GM21447 (cell line): ENCODE measurements around the gene PITX1.

ENCODE experiments used
- ATAC-seq: cut with Tn5 transposase; IDR thresholded peaks from one replicate; pipeline ENCODE4 v1.9.1; 2021; ENCODE audit not compliant: unreplicated experiment

The PITX1 gene

DNA sequence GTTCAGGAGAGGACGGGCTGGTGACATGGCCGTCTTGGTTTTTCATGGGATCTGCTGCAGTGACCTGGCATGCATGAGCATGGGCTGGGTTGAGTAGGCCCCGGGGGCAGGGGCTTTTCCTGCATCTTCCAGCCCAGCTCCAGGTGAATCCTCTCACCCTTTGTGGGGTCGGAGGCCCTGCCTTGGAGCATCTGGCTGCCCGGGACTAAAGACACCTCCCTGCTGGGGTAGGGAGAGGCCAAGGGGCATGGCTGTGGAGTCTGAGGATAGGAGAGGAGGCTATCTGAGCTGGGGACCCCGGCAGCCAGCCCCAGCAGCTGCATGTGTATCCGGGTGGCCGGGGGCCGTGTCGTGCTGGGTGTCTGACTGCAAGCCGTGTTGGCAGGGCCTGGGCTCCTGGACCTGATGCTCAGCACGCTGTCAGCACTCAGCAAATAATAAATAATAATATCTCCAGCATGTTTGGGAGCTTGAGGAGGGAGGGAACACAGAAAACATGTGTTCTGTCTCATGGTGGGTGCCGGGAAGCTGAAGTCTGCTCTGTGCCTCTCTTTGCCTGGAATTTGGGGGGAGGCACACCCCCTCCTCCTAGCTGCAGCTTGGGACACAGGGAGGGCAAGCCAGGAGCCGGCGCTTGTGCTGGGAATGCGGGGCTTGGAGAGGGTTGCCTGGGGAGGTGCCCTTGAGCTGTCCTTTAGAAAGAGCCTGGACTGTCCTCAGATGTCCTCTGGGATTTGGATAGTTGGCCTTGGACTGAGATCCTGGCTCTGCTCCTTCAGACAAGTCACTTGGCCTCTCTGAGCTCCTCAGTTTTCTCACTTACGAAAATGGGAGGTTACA lies 28.4 kb upstream of the PITX1 start:
- no peak for ATAC-seq

DNA sequence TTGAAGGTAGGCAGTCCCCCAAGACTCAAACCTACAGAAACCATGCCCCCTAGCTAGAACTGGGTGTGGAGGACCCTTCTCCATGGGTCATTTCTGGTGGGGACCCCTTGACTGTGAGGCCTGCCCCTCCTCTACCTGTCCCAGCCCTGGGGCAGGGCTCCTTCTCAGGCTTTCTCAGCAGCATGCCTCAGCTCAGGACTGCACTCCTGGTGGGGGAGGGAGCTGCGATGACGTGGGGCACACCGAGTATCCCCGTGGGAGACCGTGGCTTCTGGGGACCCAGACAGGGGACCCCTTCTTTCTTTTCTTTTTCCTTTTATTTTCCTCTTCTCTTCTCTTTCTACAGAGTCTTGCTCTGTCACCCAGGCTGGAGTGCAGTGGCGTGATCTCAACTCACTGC lies 27.0 kb upstream of the PITX1 start:
- ATAC-seq: no peak

DNA sequence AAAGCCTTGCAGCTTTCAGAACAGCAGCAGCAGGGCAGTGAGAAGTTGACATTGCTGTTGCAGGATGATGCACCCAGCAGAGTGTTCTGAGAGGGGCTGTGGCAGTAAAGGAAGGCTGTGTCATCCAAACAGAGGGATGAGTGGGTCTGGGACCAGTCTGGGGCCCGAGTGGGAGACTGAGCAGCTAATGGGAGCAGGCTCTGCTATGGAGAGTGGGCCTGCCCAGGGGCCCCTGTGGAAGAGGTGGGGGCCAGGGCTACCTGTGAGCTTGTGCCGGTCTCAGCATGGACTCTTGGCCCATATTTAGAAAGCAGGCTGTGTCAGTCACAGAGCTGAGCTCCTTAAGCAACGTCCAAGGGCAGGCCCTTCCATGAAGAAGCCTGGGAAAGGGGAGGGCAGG lies 26.0 kb upstream of the PITX1 start:
- no peak for ATAC-seq

- ATAC-seq: no peak
Measured at GRCh38 chr5:135059000-135059923, 25.2 kb upstream of the PITX1 start.

DNA sequence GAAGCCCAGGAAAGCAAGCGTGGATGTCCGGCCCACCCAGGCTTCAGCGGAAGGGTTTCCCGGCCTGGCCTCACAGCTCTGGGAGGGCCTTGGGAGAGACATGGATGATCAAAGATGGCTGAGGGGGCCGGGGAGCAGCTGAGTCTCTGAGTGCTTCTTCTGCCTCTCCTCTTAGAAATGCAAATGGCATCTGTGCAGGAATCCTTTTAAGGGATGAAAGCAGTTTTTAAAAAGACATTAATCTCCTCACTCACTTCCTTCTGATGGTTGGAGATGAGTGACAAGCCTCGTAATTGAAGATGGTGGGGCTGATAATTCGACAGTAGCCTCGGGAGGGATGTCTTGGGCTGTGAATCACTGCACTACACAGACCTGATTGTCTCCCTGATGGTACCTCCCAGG lies 24.3 kb upstream of the PITX1 start:
- ATAC-seq: no peak

- ATAC-seq: no peak
Measured at GRCh38 chr5:135057233-135057632, 23.2 kb upstream of the PITX1 start.

- no peak for ATAC-seq
Measured at GRCh38 chr5:135056316-135057030, 22.4 kb upstream of the PITX1 start.

- ATAC-seq: no peak
Measured at GRCh38 chr5:135055396-135055795, 21.4 kb upstream of the PITX1 start.

DNA sequence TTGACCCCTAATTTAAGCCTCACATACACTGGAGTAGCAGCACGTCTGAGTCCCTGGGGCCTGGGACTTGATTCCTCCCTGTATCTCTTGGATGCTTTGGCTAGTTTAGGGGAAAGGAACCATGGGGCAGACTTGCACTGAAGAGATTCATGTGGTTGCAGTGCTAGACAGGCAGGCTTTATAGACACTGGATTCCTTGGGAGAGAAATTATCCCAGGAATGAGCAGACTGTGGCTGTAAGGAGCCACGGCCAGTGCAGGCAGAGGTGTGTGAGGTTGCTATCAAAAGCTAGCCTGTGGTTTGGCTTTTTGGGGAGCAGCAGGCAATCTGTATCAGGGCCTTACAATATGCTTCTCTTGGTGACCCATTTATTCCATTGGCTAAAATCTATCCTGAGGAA lies 20.5 kb upstream of the PITX1 start:
- ATAC-seq: no peak

DNA sequence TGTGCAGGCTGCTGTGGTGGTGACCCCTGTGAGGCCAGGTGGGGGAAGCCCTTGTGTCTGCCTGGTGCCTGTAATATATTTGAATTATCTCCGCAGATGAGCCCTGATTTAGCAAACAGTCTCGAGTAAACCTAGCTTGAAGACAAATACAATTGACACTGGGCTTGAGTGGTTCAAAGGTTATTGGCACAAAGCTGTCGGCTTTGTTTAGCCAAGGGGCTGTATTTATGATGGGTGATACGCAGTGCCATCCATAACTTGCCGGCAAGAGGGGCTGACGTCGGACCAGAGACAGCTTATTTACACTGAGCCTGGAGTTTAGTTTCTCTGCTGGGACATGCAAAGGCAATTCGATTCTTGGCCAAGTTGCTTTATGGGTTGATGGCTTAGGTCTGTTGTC lies 20.0 kb upstream of the PITX1 start:
- ATAC-seq: no peak

- ATAC-seq: peak; percentile 92
Measured at GRCh38 chr5:135053278-135053677, 19.2 kb upstream of the PITX1 start.

DNA sequence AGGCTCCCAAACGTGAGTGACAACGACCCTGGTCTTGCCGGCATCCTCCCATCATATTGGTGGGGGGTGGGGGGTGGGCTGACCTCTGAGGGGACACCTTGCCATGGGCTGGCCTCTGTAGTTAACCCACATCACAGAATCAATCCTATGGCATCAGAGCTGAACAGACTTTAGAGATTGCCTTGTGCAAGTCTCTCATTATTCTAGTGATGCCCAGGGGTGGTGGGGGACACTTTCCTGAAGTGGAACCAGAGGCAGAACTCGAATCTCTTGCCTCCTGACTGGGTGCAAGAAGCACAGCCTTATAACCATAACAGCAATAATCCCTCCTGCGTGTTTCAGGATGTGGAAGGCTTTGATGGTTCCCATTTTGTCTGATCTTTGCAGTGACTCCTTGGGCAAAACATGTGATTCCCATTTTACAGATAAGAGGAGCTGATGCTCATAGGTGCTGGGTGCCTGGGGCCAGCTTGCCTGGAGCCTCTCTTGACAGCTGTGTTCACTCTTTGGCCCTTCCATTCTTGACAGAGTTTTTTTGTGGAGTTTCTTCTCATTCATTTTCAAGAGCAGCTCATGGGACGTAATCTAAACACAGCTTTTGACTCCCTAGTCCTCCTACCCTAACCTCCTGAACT lies 18.6 kb upstream of the PITX1 start:
- no peak for ATAC-seq

DNA sequence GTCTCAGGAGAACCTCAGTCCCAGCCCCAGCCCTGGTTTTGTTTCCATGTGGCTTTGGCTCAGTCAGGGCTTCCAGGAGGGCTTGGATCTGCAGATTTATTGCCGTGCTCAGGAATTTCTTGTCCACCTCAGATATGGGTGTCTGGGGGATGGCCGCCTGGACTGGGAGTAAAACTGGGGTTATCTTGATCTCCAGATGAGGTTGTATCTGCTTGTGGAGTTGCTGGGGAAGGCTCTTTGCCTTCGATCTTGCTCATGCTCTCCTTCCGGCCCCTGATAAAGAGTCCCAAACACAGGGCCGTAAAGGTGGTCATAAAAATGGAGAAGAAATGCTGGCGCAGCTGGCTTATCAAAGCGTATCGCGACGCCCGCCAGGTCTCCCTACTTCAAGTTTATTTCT lies 17.8 kb upstream of the PITX1 start:
- ATAC-seq: no peak

GRCh38 chr5:135051399-135051798 lies 17.4 kb upstream of the PITX1 start:
- ATAC-seq: no peak

DNA sequence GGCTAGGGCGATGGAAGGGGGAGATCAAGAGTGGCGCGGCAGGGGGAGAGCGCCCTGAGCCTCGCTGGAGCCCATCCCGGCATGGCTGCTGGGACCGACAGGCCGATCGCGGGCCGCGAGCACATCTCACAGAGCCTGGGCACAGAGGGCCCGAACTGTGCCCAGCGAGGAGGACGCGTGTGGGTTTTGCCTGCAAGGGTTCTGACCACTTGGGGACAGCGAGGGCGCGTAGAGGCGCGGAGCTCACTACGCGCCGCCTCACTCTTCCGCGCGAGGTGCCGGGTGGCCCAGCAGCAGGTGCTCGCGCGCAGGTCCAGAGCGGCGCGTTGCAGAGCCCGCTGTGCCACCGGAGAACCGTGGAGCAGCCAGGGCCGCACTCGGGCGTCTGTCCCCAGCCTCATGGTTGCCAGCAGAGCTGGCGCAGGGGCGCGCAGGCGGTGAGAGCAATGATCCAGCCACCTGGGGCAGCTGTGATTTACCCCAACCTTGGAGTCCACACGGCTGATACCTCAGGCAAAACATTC lies 16.3 kb upstream of the PITX1 start:
- ATAC-seq: no peak

DNA sequence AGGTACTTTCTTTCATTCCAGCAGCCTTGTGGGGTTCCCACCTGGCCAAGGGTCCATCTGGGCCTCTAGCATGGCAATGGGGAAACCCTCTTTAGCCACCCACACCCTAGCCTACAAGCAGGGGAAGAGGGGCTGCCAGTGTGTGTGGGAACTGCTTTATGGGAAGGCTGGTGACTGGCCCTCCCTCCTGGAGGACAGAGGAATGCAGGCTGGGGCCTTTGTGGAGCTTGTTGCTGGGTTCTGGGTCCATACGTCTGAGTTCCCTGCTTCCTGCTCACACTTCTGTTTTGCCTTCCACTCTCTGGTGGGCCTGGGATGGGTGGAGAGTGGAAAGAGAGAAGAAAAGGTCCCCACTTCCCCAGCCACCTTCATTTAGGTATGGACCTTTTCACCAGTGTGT lies 14.9 kb upstream of the PITX1 start:
- no peak for ATAC-seq

GRCh38 chr5:135048286-135048685 lies 14.3 kb upstream of the PITX1 start:
- no peak for ATAC-seq

DNA sequence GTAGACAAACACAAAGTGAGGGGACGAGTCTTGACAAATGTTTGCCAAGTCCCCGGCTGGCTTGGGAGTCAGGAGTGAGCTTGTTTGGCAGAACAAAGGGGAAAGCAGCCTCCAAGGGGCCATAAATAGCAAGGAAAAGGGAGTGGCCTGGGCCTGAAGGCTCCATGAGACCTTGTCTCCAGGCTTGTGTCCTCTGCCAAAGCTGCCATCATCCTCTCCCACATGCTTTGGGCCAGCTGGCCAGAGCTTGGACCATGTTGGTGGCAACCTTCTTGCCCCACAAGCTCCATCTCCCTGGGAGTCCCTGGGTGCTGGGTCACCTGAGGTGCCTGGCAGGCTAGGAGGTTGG lies 13.3 kb upstream of the PITX1 start:
- no peak for ATAC-seq

DNA sequence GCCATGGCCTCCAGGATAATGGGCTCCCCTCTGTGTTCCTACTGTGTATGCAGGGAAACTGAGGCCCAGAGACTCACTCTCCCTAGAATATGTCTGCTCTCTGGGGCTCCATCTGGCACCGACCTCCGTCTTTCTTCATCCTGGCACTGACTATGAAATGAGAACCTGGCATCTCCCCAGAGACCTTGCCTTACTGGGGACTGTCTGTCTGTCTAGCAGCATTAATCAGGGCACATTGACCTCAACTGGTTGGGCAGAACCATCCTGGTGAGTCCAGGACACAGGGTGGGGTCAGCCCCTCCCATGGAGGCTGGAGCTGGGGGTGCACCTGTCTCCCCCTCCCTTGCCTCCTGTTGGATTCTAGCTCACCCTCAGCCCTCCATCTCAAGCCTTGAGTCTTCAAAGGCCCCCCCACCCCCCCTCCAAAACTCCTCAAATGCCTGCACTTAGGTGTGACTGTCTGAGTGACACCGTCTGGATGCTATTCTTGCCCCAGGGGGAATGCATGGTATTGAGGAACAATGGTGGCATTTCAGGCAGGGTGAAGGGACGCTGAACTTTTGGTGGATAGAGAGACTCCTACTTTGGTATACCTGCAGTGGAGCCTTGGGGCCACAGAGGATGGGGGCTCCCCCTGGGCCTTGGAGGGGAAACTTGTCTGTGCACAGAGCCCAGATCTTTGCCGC lies 12.8 kb upstream of the PITX1 start:
- no peak for ATAC-seq

DNA sequence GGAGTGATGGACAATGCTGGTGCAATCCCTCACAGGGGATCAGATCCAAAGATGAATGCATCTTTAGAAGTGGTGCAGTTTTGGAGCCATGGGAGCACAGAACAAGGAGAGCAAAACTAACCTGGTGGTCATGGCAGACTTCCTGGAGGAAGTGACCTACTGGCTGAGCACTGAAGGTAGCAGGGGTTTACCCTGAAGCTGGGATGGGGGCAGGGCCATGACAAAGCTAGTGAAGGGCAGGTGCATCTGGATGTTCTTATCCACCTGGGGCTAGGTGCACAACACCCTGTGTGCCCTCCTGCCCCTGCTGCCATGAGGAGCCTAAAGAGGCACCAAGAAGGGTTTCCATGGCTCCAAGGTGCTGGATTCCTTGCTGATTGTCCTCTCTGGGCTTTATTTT lies 11.5 kb upstream of the PITX1 start:
- ATAC-seq: no peak
